ENCODE results near the gene OR5AL1.
"Not testable (repeated sequence)": the region's sequence is repeated elsewhere in the genome, so short reads cannot be mapped to it uniquely, and the experiment has no call there.

The OR5AL1 gene

GRCh38 chr11:56412396-56412795 lies at the start of gene OR5AL1:
Gene OR5AL1 (plus strand): TSS chr11:56412696.
- in situ Hi-C loops (cut with HindIII; ENCODE audit: low sequenced_read_pairs) = no loop called here

DNA sequence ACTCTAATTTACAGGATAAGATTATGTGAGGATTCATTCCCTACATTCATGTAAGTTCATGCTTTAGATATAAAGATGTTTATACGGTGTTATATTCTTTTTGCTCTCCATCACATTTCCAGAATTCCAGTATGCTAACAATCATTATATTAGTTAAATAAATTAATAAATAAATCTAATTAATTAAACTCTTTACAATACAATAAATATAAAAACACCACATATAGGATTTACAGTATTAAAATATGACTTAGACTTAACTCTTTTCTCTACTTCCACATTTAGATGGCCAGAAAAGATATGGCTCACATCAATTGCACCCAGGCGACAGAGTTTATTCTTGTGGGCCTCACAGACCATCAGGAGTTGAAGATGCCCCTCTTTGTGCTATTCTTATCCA lies 37.2 kb upstream of the OR5AL1 start, which contains the start of gene OR8U1:
OR8U1 (plus strand) TSS at position 301 of the 400 bp plus-strand sequence; CDS start at position 301, 0 bp downstream.
- in situ Hi-C loops (cut with HindIII; ENCODE audit: low sequenced_read_pairs) = no loop called here

GRCh38 chr11:56380120-56380519 lies 32.4 kb upstream of the OR5AL1 start:
- in situ Hi-C loops (cut with HindIII; ENCODE audit: low sequenced_read_pairs) = no loop called here

- in situ Hi-C loops (cut with HindIII; ENCODE audit: low sequenced_read_pairs) = no loop called here
These were observed 18.1 kb upstream of the OR5AL1 start for GRCh38 chr11:56394381-56394780.

GRCh38 chr11:56396047-56396446 lies 16.4 kb upstream of the OR5AL1 start:
- in situ Hi-C loops (cut with HindIII; ENCODE audit: low sequenced_read_pairs) = no loop called here

- in situ Hi-C loops (cut with HindIII; ENCODE audit: low sequenced_read_pairs) = not testable (repeated sequence)
These were observed 10.5 kb upstream of the OR5AL1 start for GRCh38 chr11:56401858-56402461.

DNA sequence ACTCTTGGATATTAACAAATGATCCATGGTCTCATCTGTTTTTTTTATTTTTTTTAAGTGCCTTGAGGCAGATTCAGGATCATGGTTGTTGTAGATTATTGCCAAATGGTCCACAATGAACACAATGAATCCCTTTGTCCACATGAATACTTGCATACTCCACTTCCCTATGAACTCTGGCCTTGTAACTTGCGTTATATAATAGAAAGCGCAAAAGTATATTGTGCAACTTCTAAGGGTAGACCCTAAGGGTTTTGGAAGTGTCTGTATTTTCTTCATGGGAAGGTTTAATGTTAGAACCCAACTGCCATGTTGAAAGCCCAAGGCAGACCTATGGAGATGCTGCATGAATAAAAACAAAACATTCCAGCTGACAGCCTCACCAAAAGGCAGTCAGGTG lies 8.1 kb upstream of the OR5AL1 start:
- in situ Hi-C loops (cut with HindIII; ENCODE audit: low sequenced_read_pairs) = no loop called here

- in situ Hi-C loops (cut with HindIII; ENCODE audit: low sequenced_read_pairs) = no loop called here
These were observed 1.7 kb upstream of the OR5AL1 start for GRCh38 chr11:56410801-56411200.

DNA sequence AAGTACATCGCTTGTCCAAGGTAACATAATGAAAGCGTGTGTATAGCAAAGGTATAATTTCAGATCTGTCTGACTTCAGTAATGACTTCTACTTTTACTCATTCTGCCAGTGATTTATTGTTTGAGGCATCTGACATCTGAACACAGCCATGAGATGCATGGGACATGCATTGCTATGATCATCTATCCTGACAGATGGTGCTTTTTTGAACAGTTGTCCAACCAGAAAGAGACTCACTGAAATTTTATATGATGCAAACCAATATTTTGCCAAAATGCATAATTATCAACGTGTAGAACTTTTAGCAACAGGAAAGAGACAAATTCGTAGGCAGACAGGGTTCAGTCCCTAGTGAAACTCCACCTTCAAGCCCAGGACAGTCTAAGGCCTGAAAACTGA lies 41.0 kb downstream of the OR5AL1 start:
- in situ Hi-C loops (cut with HindIII; ENCODE audit: low sequenced_read_pairs) = no loop called here

DNA sequence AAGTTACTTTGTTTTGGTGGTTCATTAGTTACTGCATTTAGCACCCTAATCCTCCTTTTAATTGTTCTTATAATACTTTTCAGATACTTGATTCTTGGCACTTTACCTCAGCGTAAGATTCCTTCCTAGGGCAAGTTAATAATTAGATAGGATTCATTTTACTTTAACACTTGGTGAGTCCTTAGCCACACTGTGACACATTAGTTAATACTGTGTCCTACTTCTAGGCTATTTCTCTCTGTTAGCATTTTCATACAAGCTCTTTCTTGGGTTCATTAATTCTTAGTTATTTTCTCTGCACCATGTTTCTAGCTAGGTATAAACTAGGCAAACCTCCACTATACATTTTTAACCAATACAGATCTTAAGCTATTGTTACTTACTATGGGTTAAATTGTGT lies 44.6 kb downstream of the OR5AL1 start:
- in situ Hi-C loops (cut with HindIII; ENCODE audit: low sequenced_read_pairs) = no loop called here

All from endothelial cell of hepatic sinusoid (primary cell).